ENCODE data around the gene CACNA1G.

CACNA1G gene

GRCh38 chr17:50676065-50676975, 115.8 kb downstream of the CACNA1G start:
- TF ChIP-seq CTCF (IDR thresholded peaks at IDR 0.05; ENCODE audit: low read depth, low read length): no peak
- no peak overlapping the region for H3K4me3 ChIP-seq (replicated peaks in 1 of 2; ENCODE audit: low read depth in 2 of 2, low read length in 2 of 2)
- DNase-seq (ENCODE audit: low read depth in 2 of 2): no peak
